Right atrium auricular region (tissue), 2 donors: ENCODE measurements around the gene RPL10. TPM values are rescaled to one million over a fixed set of nuclear protein-coding genes. Genes with fewer than 3 reads are reported as not detected.

Source experiments
- DNase-seq: peaks from one replicate; pipeline ENCODE4 v3.0.0-alpha.2; 2019; ENCODE audit warnings: low spot score
- H3K27ac ChIP-seq, 2 donors: fragments of 200-600 bp; sonication (generic); 1 replicate in 1 of 2; 2 replicates in 1 of 2; pipeline ENCODE4 v1.5.1; 2016 to 2019
- H3K27me3 ChIP-seq, 2 donors: fragments of 200-600 bp; sonication (generic); one replicate each; pipeline versions ENCODE4 v1.5.1 to v1.6.0; 2017 to 2019
- H3K36me3 ChIP-seq: fragments of 200-600 bp; sonication (generic); one replicate; pipeline ENCODE4 v1.5.1; 2016
- H3K4me1 ChIP-seq, 2 donors: fragments of 200-600 bp; sonication (generic); one replicate each; pipeline versions ENCODE4 v1.5.1 to v1.6.0; 2017 to 2019
- H3K4me3 ChIP-seq, 2 donors: fragments of 200-600 bp; sonication (generic); 1 replicate in 1 of 2; 2 replicates in 1 of 2; pipeline ENCODE4 v1.5.1; 2017 to 2019; ENCODE audit warnings: mild to moderate bottlenecking in 1 of 2, moderate library complexity in 1 of 2
- H3K9me3 ChIP-seq, 2 donors: fragments of 200-600 bp; sonication (generic); one replicate each; pipeline ENCODE4 v1.5.1; 2019
- total RNA-seq, 2 donors: library from RNA; depleted of rRNA; stranded (reverse); fragments of >200 nt; gene quantifications; one replicate each; pipeline ENCODE4 v1.1.0, GENCODE V29; 2016
- TF ChIP-seq, protein P1 (sequence below), 2 donors: fragments of 200-600 bp; sonication (generic); IDR thresholded peaks; one replicate each; pipeline ENCODE4 v1.5.1; 2019; ENCODE audit warnings: antibody characterized with exemption in 2 of 2

RPL10 gene
- total RNA-seq, 2 donors from 2014 or later, result 1,667 to 4,587 TPM

- Histone ChIP-seq H3K36me3 (peaks cover 89% of the 10 kb centered on the region), H3K9me3 (no peaks in the 10 kb centered on the region), H3K4me3 (no peak overlapping the region), H3K27ac (peak overlapping the region; percentile 12 to 53), H3K27me3 (no peaks in the 10 kb centered on the region), H3K4me1 (peaks cover 0 to 18% of the 10 kb centered on the region in 2 donors)
- DNase-seq, result no peak
- TF ChIP-seq, protein P1, sequence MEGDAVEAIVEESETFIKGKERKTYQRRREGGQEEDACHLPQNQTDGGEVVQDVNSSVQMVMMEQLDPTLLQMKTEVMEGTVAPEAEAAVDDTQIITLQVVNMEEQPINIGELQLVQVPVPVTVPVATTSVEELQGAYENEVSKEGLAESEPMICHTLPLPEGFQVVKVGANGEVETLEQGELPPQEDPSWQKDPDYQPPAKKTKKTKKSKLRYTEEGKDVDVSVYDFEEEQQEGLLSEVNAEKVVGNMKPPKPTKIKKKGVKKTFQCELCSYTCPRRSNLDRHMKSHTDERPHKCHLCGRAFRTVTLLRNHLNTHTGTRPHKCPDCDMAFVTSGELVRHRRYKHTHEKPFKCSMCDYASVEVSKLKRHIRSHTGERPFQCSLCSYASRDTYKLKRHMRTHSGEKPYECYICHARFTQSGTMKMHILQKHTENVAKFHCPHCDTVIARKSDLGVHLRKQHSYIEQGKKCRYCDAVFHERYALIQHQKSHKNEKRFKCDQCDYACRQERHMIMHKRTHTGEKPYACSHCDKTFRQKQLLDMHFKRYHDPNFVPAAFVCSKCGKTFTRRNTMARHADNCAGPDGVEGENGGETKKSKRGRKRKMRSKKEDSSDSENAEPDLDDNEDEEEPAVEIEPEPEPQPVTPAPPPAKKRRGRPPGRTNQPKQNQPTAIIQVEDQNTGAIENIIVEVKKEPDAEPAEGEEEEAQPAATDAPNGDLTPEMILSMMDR (IDR thresholded peaks at IDR 0.05), result no peak
These were observed 39.3 kb upstream of the RPL10 start for GRCh38 chrX:154358829-154359228.

DNA sequence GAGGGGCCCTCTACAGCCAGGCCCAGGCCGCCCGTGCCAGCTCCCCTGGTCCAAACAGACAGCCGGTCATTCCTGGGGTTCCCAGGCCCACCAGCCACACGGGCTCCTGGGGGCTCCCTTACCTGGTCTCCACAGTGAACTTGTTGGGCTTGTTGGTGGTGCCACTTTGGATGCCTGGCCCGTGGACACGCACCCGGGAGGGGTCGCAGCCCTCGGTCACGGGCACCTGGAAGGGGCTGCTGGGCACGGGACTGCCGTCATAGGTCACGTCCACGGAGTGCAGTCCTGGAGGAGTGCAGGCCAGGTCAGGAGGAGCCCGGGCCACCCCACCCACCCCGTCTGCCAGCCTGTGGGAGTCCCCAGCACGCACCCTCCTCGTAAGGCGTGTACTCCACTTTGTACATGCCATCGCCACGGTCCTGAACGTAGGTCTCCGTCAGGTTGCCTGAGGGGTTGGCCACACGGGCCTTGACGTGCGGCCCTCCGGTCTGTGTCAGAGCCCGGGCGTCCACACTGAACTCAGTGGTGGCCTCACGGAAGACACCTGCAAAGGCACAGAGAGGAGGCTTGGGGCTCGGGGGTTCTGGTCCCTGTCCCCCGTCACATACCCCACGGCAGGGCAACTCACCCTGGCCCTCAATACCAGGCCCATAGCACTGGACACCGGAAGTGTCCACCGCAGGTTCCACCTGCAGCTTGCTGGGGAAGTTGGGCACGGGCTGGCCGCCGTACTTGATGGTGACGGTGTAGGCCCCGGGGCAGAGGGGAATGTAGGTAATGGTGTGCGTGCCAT lies 38.6 kb upstream of the RPL10 start:
- H3K4me3 ChIP-seq, result no peak overlapping the region
- peak overlapping the region; percentile 12 to 53 for H3K27ac ChIP-seq
- no peak for DNase-seq
- peaks cover 89% of the 10 kb centered on the region for H3K36me3 ChIP-seq
- TF ChIP-seq, protein P1 (IDR thresholded peaks at IDR 0.05), result no peak
- no peaks in the 10 kb centered on the region for H3K27me3 ChIP-seq
- H3K4me1 ChIP-seq, result peaks cover 0 to 18% of the 10 kb centered on the region in 2 donors
- H3K9me3 ChIP-seq, result no peaks in the 10 kb centered on the region

GRCh38 chrX:154360155-154360713 lies 37.9 kb upstream of the RPL10 start:
- H3K27ac ChIP-seq, result peak overlapping the region; percentile 12 to 53
- H3K9me3 ChIP-seq, result no peaks in the 10 kb centered on the region
- TF ChIP-seq, protein P1 (IDR thresholded peaks at IDR 0.05), result no peak
- no peak for DNase-seq
- peaks cover 89% of the 10 kb centered on the region for H3K36me3 ChIP-seq
- H3K27me3 ChIP-seq, result no peaks in the 10 kb centered on the region
- peaks cover 0 to 18% of the 10 kb centered on the region in 2 donors for H3K4me1 ChIP-seq
- no peak overlapping the region for H3K4me3 ChIP-seq

GRCh38 chrX:154362085-154362742 lies 36.0 kb upstream of the RPL10 start:
- Histone ChIP-seq H3K27me3 (no peaks in the 10 kb centered on the region), H3K4me1 (peaks cover 0 to 30% of the 10 kb centered on the region in 2 donors), H3K27ac (peak overlapping the region in 1 of 2 donors; percentile 53), H3K4me3 (no peak overlapping the region), H3K9me3 (no peaks in the 10 kb centered on the region), H3K36me3 (peaks cover 96% of the 10 kb centered on the region)
- DNase-seq, result no peak
- TF ChIP-seq, protein P1 (IDR thresholded peaks at IDR 0.05), result no peak

DNA sequence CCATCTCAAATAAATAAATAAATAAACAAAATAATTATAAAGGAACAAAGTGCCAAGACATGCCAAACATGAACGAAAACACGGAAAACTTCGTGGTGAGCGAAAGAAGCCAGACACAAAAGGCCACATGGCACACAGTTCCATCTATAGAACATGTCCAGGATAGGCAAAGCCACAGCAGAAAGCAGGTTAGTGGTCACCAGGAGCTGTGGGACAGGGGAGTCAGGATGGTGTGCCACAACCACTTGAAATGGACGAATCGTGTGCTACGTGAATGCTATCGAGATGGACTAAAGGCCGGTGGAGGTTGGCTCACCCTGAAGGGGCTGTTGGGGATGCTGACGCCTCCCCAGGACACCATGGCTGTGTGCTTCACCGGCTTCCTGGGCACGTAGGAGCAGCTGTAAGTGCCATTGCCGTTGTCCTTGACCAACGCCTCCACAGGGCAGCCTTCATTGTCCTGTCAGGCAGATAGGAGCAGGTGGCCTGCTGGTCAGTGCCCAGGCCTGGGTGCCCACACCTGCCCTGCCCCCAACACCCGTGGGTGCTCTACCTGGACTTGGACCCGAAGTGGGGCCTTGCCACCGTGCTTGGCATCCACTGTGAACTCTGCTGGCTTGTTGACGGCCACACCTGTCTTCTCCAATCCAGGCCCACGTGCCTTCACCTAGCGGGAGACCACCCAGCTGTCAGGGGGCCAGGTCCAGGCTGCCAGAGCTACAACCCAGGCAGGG lies 34.3 kb upstream of the RPL10 start:
- Histone ChIP-seq H3K4me1 (peaks cover 0 to 40% of the 10 kb centered on the region in 2 donors), H3K36me3 (peaks cover 96% of the 10 kb centered on the region), H3K4me3 (no peak overlapping the region), H3K9me3 (no peaks in the 10 kb centered on the region), H3K27me3 (no peaks in the 10 kb centered on the region), H3K27ac (peak overlapping the region in 1 of 2 donors; percentile 84)
- TF ChIP-seq, protein P1 (IDR thresholded peaks at IDR 0.05), result no peak
- no peak for DNase-seq
